Measurements from ENCODE around the gene ACBD4. TPM values are rescaled to one million over a fixed set of nuclear protein-coding genes. Genes with fewer than 3 reads are reported as not detected.
A peak's percentile ranks its signal among the peaks of the same experiment; 100 is the strongest.

ACBD4 gene
- total and polyA plus RNA-seq, 2 of the 13 experiments (the other 11 are each of a cell fraction or from before 2014, with no cell fraction given), result 16.1 to 26.9 TPM

- TF ChIP-seq CREM (IDR thresholded peaks at IDR 0.05) (peak; percentile 73; the same call in 1 of the 2 replicates), CREM (CRISPR knock-in tag; IDR thresholded peaks at IDR 0.05) (no peak), ZBTB26 (CRISPR knock-in tag; IDR thresholded peaks at IDR 0.05; ENCODE audit: borderline replicate concordance) (no peak), HBP1 (CRISPR knock-in tag; IDR thresholded peaks at IDR 0.05; ENCODE audit: low read depth) (no peak), SOX13 (IDR thresholded peaks at IDR 0.05) (0 out of 2 replicates have a peak, but pooled peaks have one; percentile 23), SOX13 (CRISPR knock-in tag; conservative IDR thresholded peaks at IDR 0.05 in 1 of 2, IDR thresholded peaks at IDR 0.05 in 1 of 2) (peak in 1 of 2 experiments; percentile 45; a peak in 1 of 4 replicates), ZNF792 (CRISPR knock-in tag; IDR thresholded peaks at IDR 0.05) (no peak), ZSCAN30 (CRISPR knock-in tag; IDR thresholded peaks at IDR 0.05) (peak; percentile 73; the same call in 1 of the 2 replicates), ZNF891 (CRISPR knock-in tag; IDR thresholded peaks at IDR 0.05) (no peak; the same call in 1 of the 2 replicates), BORCS8-MEF2B (CRISPR knock-in tag; IDR thresholded peaks at IDR 0.05) (no peak), NCOA1 (CRISPR knock-in tag; IDR thresholded peaks at IDR 0.05) (no peak), ZNF10 (CRISPR knock-in tag; IDR thresholded peaks at IDR 0.05; ENCODE audit: borderline replicate concordance, low read depth) (no peak), FOSL1 (CRISPR knock-in tag; IDR thresholded peaks at IDR 0.05; ENCODE audit: borderline replicate concordance) (no peak), ZNF251 (CRISPR knock-in tag; IDR thresholded peaks at IDR 0.05) (no peak), GATAD2A (CRISPR knock-in tag; IDR thresholded peaks at IDR 0.05) (peak; percentile 78), AFF4 (CRISPR knock-in tag; IDR thresholded peaks at IDR 0.05) (no peak), KLF16 (CRISPR knock-in tag; IDR thresholded peaks at IDR 0.05) (peak in 1 of 2 experiments; percentile 77; a peak in 2 of 4 replicates), PHF20 (CRISPR knock-in tag; IDR thresholded peaks at IDR 0.05) (no peak), ZNF44 (CRISPR knock-in tag; IDR thresholded peaks at IDR 0.05) (0 out of 2 replicates have a peak, but pooled peaks have one; percentile 5), MYC (CRISPR knock-in tag; IDR thresholded peaks at IDR 0.05; ENCODE audit: borderline replicate concordance) (peak; percentile 28; the same call in 1 of the 2 replicates), ZMAT3 (CRISPR knock-in tag; conservative IDR thresholded peaks at IDR 0.05) (no peak), ZNF704 (CRISPR knock-in tag; IDR thresholded peaks at IDR 0.05; ENCODE audit: borderline replicate concordance) (no peak)
Measured at GRCh38 chr17:45147581-45148182, 12.2 kb downstream of the ACBD4 start (continued).
